Measurements from ENCODE around the gene SAMD9L.

DNA sequence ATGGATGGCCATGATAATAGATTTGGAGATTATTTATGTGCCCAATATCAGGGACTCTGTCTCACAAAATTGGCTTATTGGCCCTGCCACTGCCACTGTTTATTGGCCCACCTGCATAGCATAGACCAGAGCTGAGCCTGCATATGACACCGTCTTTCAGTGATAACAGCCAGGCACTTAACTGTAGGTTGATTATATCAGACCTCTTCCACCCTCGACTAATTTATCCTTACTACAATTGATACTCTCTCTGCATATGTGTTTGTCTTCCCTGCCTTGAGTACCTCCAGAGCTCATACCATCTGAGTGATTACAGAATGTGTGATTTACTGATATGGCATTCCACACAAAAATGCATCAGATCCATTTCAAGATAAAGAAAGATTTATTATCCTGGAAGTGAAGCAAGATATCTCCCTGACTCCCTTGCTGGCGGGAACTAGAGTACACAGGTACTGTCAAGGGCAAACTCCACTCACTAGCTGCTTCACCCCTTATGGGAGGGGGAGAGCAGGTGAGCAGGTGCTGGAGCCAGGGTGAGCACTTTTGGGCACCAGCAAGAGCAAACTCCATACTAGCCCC is 13.1 kb upstream of the SAMD9L start:
- TF ChIP-seq, protein P1, sequence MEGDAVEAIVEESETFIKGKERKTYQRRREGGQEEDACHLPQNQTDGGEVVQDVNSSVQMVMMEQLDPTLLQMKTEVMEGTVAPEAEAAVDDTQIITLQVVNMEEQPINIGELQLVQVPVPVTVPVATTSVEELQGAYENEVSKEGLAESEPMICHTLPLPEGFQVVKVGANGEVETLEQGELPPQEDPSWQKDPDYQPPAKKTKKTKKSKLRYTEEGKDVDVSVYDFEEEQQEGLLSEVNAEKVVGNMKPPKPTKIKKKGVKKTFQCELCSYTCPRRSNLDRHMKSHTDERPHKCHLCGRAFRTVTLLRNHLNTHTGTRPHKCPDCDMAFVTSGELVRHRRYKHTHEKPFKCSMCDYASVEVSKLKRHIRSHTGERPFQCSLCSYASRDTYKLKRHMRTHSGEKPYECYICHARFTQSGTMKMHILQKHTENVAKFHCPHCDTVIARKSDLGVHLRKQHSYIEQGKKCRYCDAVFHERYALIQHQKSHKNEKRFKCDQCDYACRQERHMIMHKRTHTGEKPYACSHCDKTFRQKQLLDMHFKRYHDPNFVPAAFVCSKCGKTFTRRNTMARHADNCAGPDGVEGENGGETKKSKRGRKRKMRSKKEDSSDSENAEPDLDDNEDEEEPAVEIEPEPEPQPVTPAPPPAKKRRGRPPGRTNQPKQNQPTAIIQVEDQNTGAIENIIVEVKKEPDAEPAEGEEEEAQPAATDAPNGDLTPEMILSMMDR (IDR thresholded peaks at IDR 0.05) = no peak
- TF ChIP-seq EP300 (IDR thresholded peaks at IDR 0.05) = no peak
- TF ChIP-seq POLR2A (IDR thresholded peaks at IDR 0.05) = no peak
- TF ChIP-seq POLR2AphosphoS5 (IDR thresholded peaks at IDR 0.05) = no peak
